Right lobe of liver (tissue), 6 donors: ENCODE results near the gene TOR2A. TPM values are rescaled to one million over a fixed set of nuclear protein-coding genes. Genes with fewer than 3 reads are reported as not detected.
A peak's percentile ranks its signal among the peaks of the same experiment; 100 is the strongest.

Experiments used
- ATAC-seq, 4 donors: fragments of 200-7000 bp; cut with Tn5 transposase; one replicate each; pipeline ENCODE4 v1.9.1; 2020; ENCODE audit warnings: mild to moderate bottlenecking in 4 of 4, moderate library complexity in 4 of 4
- DNase-seq, 3 donors: peaks; one replicate each; pipeline ENCODE4 v3.0.0-alpha.2; 2020
- H3K27ac ChIP-seq, 3 donors: fragments of 200-600 bp; one replicate each; pipeline ENCODE4 v1.8.0; 2022
- H3K27me3 ChIP-seq, 2 donors: fragments of 200-600 bp; one replicate each; pipeline ENCODE4 v1.8.0; 2022
- H3K36me3 ChIP-seq, 4 donors: fragments of 200-600 bp; sonication (generic) in 1 of 4; one replicate each; pipeline versions ENCODE4 v1.5.1 to v1.8.0; 2017 to 2022; ENCODE audit warnings: control low read depth in 1 of 4
- H3K4me1 ChIP-seq, 4 donors: fragments of 200-600 bp; sonication (generic) in 1 of 4; one replicate each; pipeline versions ENCODE4 v1.5.1 to v1.8.0; 2017 to 2022; ENCODE audit warnings: control low read depth in 1 of 4
- H3K4me3 ChIP-seq, 3 donors: fragments of 200-600 bp; one replicate each; pipeline ENCODE4 v1.8.0; 2022
- H3K9me3 ChIP-seq, 4 donors: fragments of 200-600 bp; sonication (generic) in 1 of 4; one replicate each; pipeline versions ENCODE4 v1.5.1 to v1.8.0; 2017 to 2022; ENCODE audit warnings: control low read depth in 1 of 4
- CTCF ChIP-seq, 4 donors: fragments of 200-600 bp in 3 of 4; fragments of 450-650 bp in 1 of 4; IDR thresholded peaks; one replicate each; pipeline versions ENCODE4 v1.5.1 to v1.8.0; 2016 to 2022; ENCODE audit warnings: antibody characterized with exemption in 4 of 4, mild to moderate bottlenecking in 2 of 4
- POLR2A ChIP-seq: fragments of 450-650 bp; IDR thresholded peaks from one replicate; pipeline ENCODE4 v1.6.1; 2017; ENCODE audit warnings: antibody characterized with exemption, mild to moderate bottlenecking
- WGBS: methylation state at CpG from one replicate; pipeline ENCODE4 v1.1.6; 2018; ENCODE audit warnings: low coverage, low lambda C conversion rate; ENCODE audit not compliant: insufficient coverage; ENCODE audit errors: missing lambda C conversion rate; 5-methylcytosine and 5-hydroxymethylcytosine counted together
- intact Hi-C, 2 donors: fragments of 100-400 bp; cut with DNase I; formaldehyde crosslinking; loops; one replicate each; pipeline versions ENCODE4 v1.11.2 to v1.14.1; 2022
- total RNA-seq, 6 experiments: library from RNA; depleted of rRNA in 2 of 6; stranded (reverse); fragments of >200 nt in 2 of 6; fragmentation: NEBNext Ultra II Directional in 3 of 6; extraction: Animal tissue kit (Norgen Biotek cat#: 25700) in 3 of 6; gene quantifications; one replicate each; pipeline versions ENCODE4 v1.1.0 to v1.2.4, GENCODE V29; 2016 to 2023
- donor health status: DM: no; HTN: yes; CAD: no.
- donor health status: DM: no; HTN: no; CAD: no.
- donor health status: DM: no; HTN: no; CAD: no.
- donor health status: DM: no; HTN: yes; CAD: no.
- donor health status: DM: no; HTN: yes; CAD: no.

Gene TOR2A
- total RNA-seq, 6 experiments from 2014 or later: 6.1 to 15.3 (median 7.7) TPM

GRCh38 chr9:127684576-127684975, 50.5 kb downstream of the TOR2A start:
- intact Hi-C loops: no loop called here
- no peaks in the 10 kb centered on the region for H3K9me3 ChIP-seq
- H3K27ac ChIP-seq: no peak overlapping the region
- ATAC-seq: no peak
- H3K4me3 ChIP-seq: no peak overlapping the region
- DNase-seq: no peak
- no peaks in the 10 kb centered on the region for H3K36me3 ChIP-seq
- no peak for TF ChIP-seq POLR2A
- TF ChIP-seq CTCF (IDR thresholded peaks at IDR 0.05): no peak
- H3K4me1 ChIP-seq: no peaks in the 10 kb centered on the region
- no peaks in the 10 kb centered on the region for H3K27me3 ChIP-seq
- 87% methylated on average over 3 of the region's 4 CpGs for WGBS

- Histone ChIP-seq H3K36me3 (no peaks in the 10 kb centered on the region), H3K27ac (no peak overlapping the region), H3K4me1 (no peaks in the 10 kb centered on the region), H3K4me3 (no peak overlapping the region), H3K27me3 (no peaks in the 10 kb centered on the region), H3K9me3 (no peaks in the 10 kb centered on the region)
- no peak for DNase-seq
- no peak for ATAC-seq
- TF ChIP-seq CTCF (IDR thresholded peaks at IDR 0.05) (no peak), POLR2A (no peak)
- WGBS: 77% methylated on average over 3 of the region's 5 CpGs
- intact Hi-C loops: no loop called here
Measured at GRCh38 chr9:127683723-127684122, 51.4 kb downstream of the TOR2A start.

- Histone ChIP-seq H3K27me3 (no peaks in the 10 kb centered on the region), H3K36me3 (no peaks in the 10 kb centered on the region), H3K27ac (no peak overlapping the region), H3K4me3 (no peak overlapping the region), H3K9me3 (no peaks in the 10 kb centered on the region), H3K4me1 (no peaks in the 10 kb centered on the region)
- 88% methylated on average over 17 of the region's 23 CpGs for WGBS
- intact Hi-C loops: no loop called here
- DNase-seq (peak in 2 of 3 donors; percentile 36 to 67), ATAC-seq (peak; percentile 17 to 86 (median 52))
- TF ChIP-seq CTCF (IDR thresholded peaks at IDR 0.05) (no peak), POLR2A (no peak)
Measured at GRCh38 chr9:127682351-127683136, 52.5 kb downstream of the TOR2A start.

Other genes with a start within 250 kb of the TOR2A start
- gene STXBP1, start 123.0 kb downstream of the TOR2A start, total RNA-seq: 10 to 100 TPM in 1 of 6 experiments, 1 to 10 TPM in 5; 1.8 to 13.5 (median 4.1) TPM
- under 1 TPM in 1 of 6 experiments, not detected in 5; 0.10 TPM for gene CFAP157, start 28.3 kb downstream of the TOR2A start, total RNA-seq
- 10 to 100 TPM in 2 of 6 experiments, 1 to 10 TPM in 4; 4.8 to 21.2 (median 6.8) TPM for gene PTRH1, start 19.6 kb downstream of the TOR2A start, total RNA-seq
- gene TTC16, start 19.2 kb downstream of the TOR2A start, total RNA-seq: under 1 TPM in 2 of 6 experiments, not detected in 4; 0.05 to 0.12 TPM
- gene SH2D3C, start 43.4 kb upstream of the TOR2A start, total RNA-seq: 1 to 10 TPM; 1.7 to 5.6 (median 2.7) TPM
- gene CDK9, start 50.7 kb upstream of the TOR2A start, total RNA-seq: 100 to 1,000 TPM in 1 of 6 experiments, 10 to 100 TPM in 5; 49.4 to 107 (median 54.5) TPM
- gene FPGS, start 67.6 kb upstream of the TOR2A start, total RNA-seq: 10 to 100 TPM; 44.3 to 68.5 (median 56.9) TPM
- 10 to 100 TPM; 27.4 to 90.1 (median 54.1) TPM for gene ENG, start 119.4 kb upstream of the TOR2A start, total RNA-seq
- gene AK1, start 142.4 kb upstream of the TOR2A start, total RNA-seq: 10 to 100 TPM; 31.4 to 78.6 (median 51.7) TPM
- 10 to 100 TPM; 22.5 to 40.3 (median 29.8) TPM for gene ST6GALNAC6, start 164.3 kb upstream of the TOR2A start, total RNA-seq
- gene ST6GALNAC4, start 181.7 kb upstream of the TOR2A start, total RNA-seq: 10 to 100 TPM in 3 of 6 experiments, 1 to 10 TPM in 3; 3.2 to 23.8 (median 11.2) TPM
- gene PIP5KL1, start 195.5 kb upstream of the TOR2A start, total RNA-seq: under 1 TPM in 3 of 6 experiments, not detected in 3; 0.58 to 0.81 (median 0.70) TPM
- gene DPM2, start 202.6 kb upstream of the TOR2A start, total RNA-seq: 10 to 100 TPM; 10.6 to 19.1 (median 13.9) TPM
- gene EEIG1, start 245.7 kb upstream of the TOR2A start, total RNA-seq: 10 to 100 TPM in 5 of 6 experiments, 1 to 10 TPM in 1; 9.7 to 54.1 (median 23.6) TPM